HG03108 (cell line): ENCODE data around the gene PPM1L.

Experiments
- ATAC-seq: cut with Tn5 transposase; IDR thresholded peaks from one replicate; pipeline ENCODE4 v1.9.1; 2021; ENCODE audit warnings: moderate library complexity; ENCODE audit not compliant: unreplicated experiment

PPM1L gene

GRCh38 chr3:161026612-161027510 lies 270.8 kb downstream of the PPM1L start:
- ATAC-seq: no peak

GRCh38 chr3:161028555-161029153 lies 272.6 kb downstream of the PPM1L start:
- ATAC-seq: no peak

- no peak for ATAC-seq
Measured at GRCh38 chr3:161031134-161031533, 275.1 kb downstream of the PPM1L start.

DNA sequence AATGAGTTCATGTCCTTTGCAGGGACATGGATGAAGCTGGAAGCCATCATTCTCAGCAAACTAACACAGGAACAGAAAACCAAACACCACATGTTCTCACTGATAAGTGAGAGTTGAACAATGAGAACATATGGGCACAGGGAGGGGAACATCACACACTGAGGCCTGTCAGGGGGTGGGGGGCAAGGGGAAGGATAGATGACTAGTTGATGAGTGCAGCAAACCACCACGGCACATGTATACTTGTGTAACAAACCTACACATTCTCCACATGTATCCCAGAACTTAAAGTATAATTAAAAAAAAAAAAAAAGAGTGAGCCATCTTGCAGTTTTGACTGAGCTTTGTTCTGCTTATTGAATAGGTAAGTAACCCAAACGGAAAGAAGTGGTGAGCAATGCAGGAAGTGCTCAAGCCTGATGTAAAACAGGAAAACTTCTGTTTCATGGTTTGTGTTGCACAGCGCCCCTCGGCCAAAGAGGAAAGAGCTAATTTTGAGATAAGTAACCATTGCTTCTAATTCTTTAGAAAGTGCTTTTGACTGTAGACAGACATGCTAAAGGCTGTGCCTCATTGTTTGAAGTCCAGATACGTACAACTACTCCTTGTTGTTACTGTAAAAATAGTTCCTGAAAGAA lies 279.0 kb downstream of the PPM1L start:
- ATAC-seq: peak; percentile 87

GRCh38 chr3:161035711-161036110 lies 279.7 kb downstream of the PPM1L start:
- ATAC-seq: no peak

DNA sequence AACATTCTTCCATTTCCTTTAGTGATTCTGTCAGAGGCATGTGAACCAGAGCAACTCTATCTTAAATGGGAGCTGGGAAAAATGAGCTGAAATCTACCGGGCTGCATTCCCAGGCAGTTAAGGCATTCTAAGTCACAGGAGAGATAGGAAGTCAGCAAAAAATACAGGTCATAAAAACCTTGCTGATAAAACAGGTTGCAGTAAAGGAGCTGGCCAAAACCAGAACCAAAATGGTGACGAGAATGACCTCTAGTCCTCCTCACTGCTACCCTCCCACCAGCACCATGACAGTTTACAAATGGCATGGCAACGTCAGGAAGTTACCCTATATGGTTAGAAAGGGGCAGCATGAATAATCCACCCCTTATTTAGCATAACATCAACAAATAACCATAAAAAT lies 282.7 kb downstream of the PPM1L start:
- ATAC-seq: no peak

GRCh38 chr3:161042023-161042501 lies 286.0 kb downstream of the PPM1L start:
- ATAC-seq: peak; percentile 64

- ATAC-seq: peak; percentile 87
Measured at GRCh38 chr3:161043336-161044035, 287.5 kb downstream of the PPM1L start.

GRCh38 chr3:161049683-161050248 lies 293.7 kb downstream of the PPM1L start:
- no peak for ATAC-seq

- ATAC-seq: no peak
Measured at GRCh38 chr3:161050935-161051334, 294.9 kb downstream of the PPM1L start.

DNA sequence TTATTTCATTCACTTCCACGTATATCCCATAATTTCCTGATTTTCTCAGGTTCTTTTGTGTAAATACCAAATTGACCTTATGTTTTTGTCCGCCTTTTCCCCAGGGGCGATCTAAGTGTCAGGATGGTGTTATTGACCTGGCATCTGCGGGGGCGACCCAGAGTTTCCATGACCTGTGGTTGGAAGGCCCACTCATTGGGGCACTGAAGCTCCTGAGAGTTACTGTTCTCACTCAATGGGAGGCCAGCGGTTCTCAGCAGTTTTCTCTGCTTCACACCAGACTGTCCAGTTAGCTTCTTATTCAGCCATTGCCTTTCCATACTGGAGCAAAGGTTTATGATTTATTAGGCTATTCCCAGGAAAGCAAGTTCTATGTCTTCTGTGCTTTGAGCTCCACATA lies 295.8 kb downstream of the PPM1L start:
- ATAC-seq: no peak

GRCh38 chr3:161054860-161055604 lies 299.0 kb downstream of the PPM1L start:
- no peak for ATAC-seq

- no peak for ATAC-seq
Measured at GRCh38 chr3:161064413-161064812, 308.4 kb downstream of the PPM1L start.

- ATAC-seq: no peak
Measured at GRCh38 chr3:161066930-161067329, 310.9 kb downstream of the PPM1L start.

DNA sequence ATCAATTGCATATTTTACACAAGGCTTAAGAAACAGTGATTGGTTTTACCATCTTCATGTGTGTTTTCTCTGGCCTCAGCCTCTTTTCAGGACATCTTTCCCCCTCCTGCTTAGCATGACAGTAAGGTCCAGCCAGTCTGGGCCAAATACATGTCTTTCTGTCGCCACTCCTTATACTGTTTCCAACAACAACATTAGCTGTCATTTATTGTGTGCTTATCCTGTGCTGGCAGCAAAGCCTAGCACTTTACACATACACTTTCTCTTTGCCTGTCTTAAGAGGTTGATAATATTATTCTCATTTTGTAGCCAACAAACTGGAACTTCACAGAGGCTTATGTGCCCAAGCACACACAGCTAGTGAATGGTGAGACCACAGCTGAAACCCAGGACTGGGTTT lies 311.3 kb downstream of the PPM1L start:
- no peak for ATAC-seq

- peak; percentile 97 for ATAC-seq
Measured at GRCh38 chr3:161069511-161070251, 313.6 kb downstream of the PPM1L start.

- ATAC-seq: no peak
Measured at GRCh38 chr3:161070252-161070930, 314.4 kb downstream of the PPM1L start.

GRCh38 chr3:161070980-161071663 lies 315.1 kb downstream of the PPM1L start:
- ATAC-seq: no peak
